Skeletal muscle cell (primary cell): ENCODE measurements around the gene ZNF691.
"Not testable (repeated sequence)": the region's sequence is repeated elsewhere in the genome, so short reads cannot be mapped to it uniquely, and the experiment has no call there.

Experiments
- DNase-seq: peaks from one replicate; pipeline ENCODE4 v3.0.0-alpha.2; 2010; ENCODE audit warnings: low read depth
- H3K4me3 ChIP-seq: 2 replicates; pipeline ENCODE4 v1.5.1; 2011; ENCODE audit warnings: low read depth, mild to moderate bottlenecking, control low read depth, low read length, moderate library complexity

ZNF691 gene

DNA sequence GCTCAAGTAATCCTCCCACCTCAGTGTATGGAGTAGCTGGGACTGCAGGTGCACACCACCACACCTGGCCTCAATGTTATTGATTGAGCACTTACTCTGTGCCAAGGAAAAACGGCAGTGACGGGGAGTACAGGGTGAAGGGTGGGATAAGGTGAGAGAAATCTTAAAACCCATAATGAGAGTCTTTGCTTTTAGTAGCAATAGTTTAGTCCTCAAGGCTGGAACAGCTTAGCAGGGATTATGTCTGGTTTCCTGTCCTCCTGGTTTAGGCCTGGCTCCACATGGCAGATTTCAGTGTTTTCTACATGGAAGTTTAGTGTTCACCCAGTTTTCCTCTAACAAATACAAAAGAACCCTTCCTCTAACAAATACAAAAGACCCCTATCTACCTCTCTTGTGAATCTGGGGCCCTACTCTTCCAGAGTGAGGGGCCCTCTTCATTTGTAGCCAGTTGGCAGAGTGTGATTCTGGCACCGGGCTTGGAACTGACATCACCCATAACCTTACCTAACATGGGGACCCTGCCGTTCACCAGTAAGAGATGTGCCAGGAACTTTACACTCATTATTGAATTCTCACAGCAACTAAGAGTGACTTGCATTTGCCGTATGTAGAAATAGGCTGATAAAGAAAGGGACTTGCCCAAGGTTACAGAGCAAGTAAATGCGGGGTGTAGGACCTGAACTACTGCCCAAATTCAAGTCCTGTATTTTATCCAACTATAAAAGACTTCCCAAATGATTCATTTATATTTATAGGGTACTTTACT, 6.9 kb downstream of the ZNF691 start:
- no peak overlapping the region for H3K4me3 ChIP-seq
- DNase-seq, result no peak

DNA sequence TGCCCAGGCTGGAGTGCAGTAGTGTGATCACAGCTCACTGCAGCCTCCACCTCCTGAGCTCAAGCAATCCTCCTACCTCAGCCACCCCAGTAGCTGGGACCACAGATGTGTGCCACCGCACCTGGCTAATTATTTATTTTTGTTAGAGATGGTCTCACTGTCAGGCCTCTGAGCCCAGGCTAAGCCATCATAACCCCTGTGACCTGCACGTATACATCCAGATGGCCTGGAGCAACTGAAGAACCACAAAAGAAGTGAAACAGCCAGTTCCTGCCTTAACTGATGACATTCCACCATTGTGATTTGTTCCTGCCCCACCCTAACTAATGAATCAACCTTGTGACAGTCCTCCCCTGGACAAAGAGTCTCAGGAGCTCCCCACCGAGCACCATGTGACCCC, 10.1 kb downstream of the ZNF691 start:
- H3K4me3 ChIP-seq, DNase-seq: not testable (repeated sequence)

DNA sequence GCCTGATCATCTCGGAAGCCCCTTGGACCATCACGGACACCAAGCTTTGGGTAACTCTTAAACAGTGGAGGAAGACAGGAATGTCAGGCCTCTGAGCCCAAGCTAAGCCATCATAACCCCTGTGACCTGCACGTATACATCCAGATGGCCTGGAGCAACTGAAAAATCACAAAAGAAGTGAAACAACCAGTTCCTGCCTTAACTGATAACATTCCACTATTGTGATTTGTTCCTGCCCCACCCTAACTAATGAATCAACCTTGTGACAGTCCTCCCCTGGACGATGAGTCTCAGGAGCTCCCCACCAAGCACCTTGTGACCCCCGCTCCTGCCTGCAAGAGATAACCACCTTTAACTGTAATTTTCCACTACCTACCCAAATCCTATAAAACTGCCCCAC, 13.0 kb downstream of the ZNF691 start:
- not testable (repeated sequence) for H3K4me3 ChIP-seq, DNase-seq

DNA sequence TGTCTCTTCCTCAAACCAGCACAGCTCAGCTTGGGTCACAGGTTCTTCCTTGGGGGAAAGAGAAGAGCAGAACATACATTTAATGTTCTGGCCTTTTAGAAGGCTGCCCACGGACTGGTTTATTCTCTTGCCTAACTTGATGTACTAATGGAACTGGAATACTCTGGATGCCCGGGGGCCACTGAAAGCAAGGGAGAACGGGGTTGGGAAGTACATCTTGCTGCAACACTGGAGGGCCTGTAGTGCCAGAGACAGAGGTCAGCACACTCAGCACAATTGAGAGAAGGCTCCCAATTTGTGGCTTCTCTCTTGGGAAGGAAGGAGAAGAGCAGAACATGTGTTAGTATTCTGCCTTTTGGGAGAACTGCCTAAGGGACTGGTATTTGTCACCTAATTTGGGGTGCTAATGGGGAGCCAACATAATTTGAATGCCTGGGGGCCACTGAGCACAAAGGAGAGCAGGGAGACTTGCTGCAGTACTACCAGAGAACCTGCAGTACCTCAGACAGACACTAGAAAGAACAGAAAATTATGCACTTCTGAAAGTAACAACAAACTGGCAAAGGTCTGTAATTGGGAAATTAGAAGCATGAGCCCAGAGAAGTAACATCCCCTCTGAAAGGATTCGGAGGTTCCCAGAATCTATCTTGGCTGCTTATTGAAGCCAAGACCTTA, 14.1 kb downstream of the ZNF691 start:
- no peak overlapping the region for H3K4me3 ChIP-seq
- DNase-seq, result no peak

DNA sequence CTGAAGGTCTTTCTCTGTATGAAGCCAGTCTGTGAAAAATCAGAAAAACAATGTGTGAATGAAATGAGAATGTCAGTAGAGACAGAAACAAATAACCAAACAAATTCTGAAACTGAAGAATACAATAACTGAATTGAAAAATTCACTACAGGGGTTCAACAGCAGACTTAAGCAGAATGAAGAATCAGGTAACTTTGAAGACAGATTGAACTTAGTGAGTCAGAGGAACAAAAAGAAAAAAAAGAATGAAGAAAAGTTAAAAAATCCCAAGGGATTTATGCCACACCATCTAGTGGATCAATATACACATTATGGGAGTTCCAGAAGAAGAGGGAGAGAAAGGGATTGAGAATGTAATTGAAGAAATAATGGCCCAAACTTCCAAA, 14.6 kb downstream of the ZNF691 start:
- no peak overlapping the region for H3K4me3 ChIP-seq
- no peak for DNase-seq

DNA sequence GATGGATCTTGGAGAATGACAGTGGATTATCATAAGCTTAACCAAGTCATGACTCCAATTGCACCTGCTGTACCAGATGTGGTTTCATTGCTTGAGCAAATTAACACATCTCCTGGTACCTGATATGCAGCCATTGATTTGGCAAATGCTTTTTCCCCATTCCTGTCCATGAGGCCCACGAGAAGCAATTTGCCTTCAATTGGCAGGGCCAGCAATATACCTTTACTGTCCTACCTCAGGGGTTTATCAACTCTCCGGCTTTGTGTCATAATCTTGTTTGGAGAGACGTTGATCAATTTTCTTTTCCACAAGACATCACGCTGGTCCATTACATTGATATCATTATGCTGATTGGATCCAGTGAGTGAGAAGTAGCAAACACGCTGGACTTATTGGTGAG, 20.1 kb downstream of the ZNF691 start:
- DNase-seq, result no peak
- H3K4me3 ChIP-seq, result no peak overlapping the region

DNA sequence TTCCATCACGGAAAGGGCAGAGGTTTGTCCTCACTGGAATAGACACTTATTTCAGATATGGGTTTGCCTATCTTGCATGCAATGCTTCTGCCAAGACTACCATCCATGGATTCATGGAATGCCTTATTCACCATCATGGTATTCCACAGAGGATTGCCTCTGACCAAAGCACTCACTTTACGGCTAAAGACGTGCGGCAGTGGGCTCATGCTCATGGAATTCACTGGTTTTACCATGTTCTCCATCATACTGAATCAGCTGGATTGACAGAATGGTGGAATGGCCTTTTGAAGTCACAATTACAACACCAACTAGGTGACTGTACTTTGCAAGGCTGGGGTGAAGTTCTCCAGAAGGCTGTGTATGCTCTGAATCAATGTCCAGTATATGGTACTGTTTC, 22.1 kb downstream of the ZNF691 start:
- H3K4me3 ChIP-seq, DNase-seq: not testable (repeated sequence)

DNA sequence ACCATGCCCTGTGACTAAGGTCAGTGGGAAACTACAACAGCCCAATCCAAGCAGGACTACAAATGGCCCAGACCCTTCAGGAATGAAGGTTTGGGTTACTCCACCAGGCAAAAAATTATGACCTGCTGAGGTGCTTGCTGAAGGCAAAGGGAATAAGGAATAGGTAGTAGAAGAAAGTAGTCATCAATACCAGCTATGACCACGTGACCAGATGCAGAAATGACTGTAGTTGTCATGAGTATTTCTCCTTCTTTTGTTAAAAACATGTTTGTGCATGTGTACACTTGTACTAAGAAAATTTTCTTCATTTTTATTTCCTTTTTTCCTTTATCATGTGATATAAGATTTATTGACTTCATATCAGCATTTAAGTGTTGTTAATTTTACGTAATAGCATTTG, 22.8 kb downstream of the ZNF691 start:
- not testable (repeated sequence) for H3K4me3 ChIP-seq, DNase-seq

DNA sequence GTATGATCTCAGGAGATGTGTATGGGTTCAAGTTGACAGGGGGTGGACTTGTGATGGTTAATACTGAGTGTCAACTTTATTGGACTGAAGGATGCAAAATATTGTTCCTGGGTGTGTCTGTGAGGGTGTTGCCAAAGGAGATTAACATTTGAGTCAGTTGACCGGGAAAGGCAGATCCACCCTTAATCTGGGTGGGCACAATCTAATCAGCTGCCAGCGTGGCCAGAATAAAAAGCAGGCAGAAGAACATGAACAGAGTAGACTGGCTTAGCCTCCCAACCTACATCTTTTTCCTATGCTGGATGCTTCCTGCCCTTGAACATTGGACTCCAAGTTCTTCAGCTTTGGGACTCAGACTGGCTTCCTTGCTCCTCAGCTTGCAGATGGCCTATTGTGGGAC, 23.3 kb downstream of the ZNF691 start:
- not testable (repeated sequence) for H3K4me3 ChIP-seq, DNase-seq

DNA sequence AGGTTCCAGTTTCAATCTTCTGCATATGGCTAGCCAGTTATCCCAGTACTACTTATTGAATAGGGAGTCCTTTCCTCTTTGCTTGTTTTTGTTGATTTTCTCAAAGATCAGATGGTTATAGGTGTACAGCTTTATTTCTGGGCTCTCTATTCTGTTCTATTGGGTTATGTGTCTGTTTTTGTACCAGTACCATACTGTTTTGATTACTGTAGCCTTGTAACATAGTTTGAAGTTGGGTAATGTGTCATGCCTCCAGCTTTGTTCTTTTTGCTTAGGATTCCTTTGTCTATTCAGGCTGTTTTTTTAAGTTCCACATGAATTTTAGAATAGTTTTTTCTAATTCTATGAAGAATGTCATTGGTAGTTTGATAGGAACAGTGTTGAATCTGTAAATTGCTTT, 26.7 kb downstream of the ZNF691 start:
- DNase-seq, H3K4me3 ChIP-seq: not testable (repeated sequence)

DNA sequence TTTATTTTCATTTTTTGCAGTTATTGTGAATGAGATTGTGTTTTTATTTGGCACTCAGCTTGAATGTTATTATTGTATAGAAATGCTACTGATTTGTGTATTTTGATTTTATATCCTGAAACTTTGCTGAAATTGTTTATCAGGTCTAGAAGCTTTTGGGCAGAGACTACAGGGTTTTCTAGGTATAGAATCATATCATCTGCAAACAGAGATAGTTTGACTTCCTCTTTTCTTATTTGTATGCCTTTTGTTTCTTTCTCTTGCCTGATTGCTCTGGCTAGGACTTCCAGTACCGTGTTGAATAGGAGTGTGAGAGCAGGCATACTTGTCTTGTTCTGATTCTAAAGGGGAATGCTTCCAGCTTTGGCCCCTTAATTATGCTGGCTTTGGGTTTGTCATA, 27.3 kb downstream of the ZNF691 start:
- H3K4me3 ChIP-seq, result no peak overlapping the region
- no peak for DNase-seq

DNA sequence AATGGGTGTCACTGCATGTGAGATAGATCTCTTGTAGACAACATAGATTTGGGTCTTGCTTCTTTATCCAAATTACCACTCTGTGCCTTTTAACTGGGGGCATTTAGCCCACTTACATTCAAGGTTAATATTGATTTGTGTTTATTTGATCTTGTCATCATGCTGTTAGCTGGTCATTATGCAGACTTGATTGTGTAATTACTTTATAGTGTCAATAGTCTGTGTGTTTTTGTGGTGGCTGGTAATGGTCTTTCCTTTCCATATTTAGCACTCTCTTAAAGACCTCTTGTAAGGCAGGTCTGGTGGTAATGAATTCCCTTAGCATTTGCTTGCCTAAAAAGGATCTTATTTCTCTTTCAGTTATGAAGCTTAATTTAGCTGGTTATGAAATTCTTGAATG, 29.6 kb downstream of the ZNF691 start:
- DNase-seq, result no peak
- H3K4me3 ChIP-seq, result no peak overlapping the region

DNA sequence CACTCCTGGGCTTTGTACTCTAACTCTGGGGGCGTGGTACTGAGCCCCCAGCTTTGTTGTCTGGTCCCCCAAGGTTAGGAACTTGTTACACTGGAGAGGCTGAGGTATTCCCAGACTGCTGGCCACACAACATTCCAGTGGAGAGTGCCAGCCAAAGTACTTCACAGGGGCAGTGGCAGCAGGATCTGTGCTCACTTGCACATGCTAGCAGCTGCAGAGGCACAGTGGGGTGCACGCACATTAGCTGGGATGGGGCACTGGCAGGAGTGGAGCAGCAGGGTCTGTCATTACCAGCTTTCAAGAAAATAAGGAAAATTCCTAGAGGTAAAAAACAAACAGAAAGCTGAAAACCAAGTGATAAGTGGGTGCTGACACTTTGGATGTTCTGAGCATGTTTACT, 31.0 kb downstream of the ZNF691 start:
- H3K4me3 ChIP-seq, result no peak overlapping the region

DNA sequence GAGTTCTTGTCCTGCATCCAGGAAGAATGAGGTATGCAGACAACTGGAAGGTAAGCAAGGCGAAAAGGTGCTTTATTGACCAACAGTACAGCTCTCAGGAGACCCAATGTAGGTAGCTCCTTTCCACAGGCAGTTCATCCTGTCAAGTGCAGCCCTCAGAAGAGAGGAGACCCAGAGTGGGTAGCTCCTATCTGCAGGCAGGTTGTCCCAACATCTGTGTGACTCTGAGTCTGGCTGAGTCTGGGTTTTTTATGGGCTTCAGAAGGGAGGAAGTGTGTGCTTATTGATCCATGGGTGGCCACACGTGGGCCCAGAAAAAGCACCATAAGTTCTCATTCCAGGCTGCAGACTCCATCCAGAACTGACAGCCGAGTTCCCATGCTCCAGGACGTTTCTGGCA, 34.0 kb downstream of the ZNF691 start:
- DNase-seq, result no peak
- H3K4me3 ChIP-seq, result no peak overlapping the region

More for the DNA sequence above, 31.0 kb downstream of the ZNF691 start:
- DNase-seq, result no peak

DNA sequence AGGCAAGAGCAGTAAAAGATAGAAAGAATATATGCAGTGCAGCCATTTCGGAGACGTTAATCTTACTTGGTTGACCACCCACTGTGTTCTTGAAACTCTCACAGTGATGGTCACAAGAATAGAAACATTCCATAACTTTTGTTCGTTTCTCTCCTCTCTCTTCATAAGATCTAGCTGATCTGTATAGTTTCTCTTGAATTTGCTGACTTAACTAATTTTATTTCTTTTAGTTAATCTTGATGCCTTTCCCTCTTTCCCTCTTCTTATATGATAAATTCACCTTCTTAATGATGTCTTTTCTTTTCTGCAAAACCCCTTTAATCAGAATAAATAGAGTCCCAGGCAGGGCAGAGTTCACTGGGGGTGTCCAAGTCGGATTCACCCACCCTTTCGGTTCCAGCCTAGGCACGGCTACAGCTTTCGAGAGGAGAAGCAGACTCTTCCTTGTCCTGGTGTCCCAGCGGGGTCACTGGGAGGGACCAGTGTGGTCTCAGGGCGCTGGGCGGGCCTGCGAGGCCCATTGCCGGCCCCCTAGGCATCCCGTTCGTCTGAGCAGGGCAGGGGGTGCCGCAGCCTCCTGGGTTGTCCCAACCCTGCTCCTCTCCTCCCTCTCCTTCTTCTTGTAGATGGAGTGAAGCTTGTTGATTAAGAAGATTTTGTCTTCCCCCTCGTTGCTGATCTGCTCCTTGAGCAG, 39.8 kb downstream of the ZNF691 start:
- no peak overlapping the region for H3K4me3 ChIP-seq
- no peak for DNase-seq

DNA sequence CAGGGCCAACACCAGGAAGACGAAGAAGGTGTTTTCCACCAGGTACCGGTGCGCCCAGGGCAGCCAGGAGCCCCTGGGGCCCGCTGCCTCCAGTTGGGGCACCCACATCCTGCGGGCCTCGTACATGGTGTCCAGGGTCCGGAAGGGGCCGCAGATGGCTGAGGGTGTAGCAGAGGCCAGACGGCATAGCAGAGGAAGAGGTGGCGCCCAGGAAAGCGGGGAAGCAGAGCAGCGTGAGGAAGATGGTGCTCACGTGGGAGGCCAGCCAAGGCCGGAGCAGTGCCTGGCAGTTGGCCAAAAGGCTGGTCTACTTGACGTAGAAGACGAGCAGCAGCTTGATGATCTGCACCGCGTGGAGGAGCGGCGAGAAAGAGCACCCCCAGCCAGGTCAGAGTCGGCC, 40.4 kb downstream of the ZNF691 start:
- DNase-seq, result no peak
- H3K4me3 ChIP-seq, result no peak overlapping the region

DNA sequence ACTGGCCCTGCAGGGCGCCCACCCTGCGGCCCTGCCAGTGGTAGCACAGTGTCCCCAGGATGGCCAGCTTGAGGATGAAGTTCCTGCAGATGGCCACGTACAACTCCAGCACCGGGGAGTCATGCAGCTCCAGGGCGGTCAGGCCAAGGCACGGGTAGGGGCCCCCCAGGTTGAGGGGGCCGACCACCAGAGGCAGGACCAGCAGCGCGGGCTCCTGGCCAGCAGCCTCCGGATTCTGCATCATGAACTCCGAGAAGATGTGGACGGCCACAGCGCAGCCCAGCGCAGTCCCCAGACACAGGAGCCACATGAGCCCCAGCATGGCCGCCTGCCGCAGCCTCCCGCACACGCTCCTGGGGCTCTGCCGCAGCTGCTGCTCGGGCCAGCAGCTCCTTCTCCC, 41.0 kb downstream of the ZNF691 start:
- no peak for DNase-seq
- no peak overlapping the region for H3K4me3 ChIP-seq

DNA sequence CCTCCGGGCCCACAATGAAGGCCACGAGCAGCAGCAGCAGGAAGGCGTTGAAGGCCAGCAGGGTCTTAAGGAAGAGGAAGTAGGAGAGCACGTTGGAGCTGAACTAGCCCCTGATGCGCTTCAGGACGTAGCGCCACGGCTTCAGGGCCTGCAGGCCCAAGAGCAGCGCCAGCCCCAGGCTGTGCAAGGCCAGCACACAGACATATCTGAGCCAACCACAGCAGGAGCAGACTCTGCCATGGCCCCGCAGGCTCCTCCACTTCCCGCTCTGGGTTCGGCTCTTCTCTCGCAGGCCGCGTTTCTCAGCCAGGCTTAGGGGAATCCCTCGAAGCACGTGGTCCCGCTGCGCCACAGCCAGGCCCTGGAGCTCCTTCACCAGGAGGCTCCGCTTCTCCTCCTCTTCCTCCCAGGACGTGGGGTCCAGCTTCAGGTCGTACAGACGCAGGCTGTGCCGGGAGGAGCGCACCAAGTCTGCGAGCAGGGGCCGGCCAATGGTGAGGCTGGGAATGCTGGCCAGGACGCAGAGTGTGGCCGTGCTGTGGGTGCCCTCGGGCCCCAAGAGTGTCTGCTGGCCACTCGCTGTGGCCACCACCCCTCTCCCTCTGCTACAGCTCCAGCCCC, 41.7 kb downstream of the ZNF691 start:
- no peak for DNase-seq

DNA sequence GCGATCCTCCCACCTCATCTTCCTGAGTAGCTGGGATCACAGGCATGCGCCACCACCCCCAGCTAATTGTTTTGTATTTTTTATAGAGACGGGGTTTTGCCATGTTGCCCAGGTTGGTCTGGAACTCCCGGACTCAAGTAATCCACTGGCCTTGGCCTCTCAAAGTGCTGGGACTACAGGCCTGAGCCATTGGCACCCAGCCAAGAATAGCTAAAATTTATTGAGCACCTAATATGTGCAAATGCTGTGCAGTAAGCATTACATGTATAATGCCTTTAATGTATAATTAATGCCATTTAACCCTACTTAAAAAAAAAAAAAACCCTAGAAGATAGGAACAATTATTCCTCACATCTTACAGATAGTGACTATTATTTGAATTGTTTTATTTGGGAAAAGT, 42.9 kb downstream of the ZNF691 start:
- no peak overlapping the region for H3K4me3 ChIP-seq
- no peak for DNase-seq

More for the DNA sequence above, 41.7 kb downstream of the ZNF691 start:
- H3K4me3 ChIP-seq, result no peak overlapping the region

DNA sequence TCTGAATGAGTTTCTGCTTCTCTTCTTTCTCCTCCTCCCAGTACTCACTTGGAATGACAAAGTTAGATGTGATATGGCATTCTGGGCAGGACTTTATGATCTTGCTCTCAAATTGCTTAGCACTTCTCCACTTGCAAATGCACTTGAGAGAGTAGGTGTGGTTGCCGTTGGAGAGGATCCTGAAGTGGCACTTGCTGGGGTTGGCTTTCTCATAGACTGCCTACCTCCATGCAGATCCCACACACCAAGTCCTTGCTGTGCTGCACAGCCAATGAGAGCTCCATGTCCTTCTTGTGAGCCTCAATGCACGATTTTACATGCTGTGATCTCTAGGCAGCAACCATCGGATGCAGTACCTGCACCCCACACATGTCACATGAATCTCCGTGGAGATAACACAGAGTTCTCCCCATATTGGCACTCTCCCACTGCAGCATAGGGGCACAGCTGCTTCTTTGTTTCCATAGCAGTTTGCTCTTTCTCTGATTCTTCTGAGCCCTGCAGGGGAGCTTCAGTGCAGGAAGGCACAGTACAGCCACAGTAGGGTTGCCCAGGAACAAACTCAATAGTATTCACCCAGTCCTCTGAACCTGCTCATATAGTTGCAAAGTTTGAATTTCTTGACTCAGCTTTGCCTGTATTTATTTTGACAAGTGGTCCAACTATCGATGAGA, 45.2 kb downstream of the ZNF691 start:
- DNase-seq, result no peak
- no peak overlapping the region for H3K4me3 ChIP-seq
